GM21529 (cell line): ENCODE data around the gene ADRM1.

Experiments used
- ATAC-seq: cut with Tn5 transposase; IDR thresholded peaks from one replicate; pipeline ENCODE4 v1.9.1; 2021; ENCODE audit not compliant: unreplicated experiment

The ADRM1 gene

GRCh38 chr20:62352402-62353288 is 49.8 kb downstream of the ADRM1 start:
- ATAC-seq: no peak

GRCh38 chr20:62353289-62354030 is 50.7 kb downstream of the ADRM1 start:
- no peak for ATAC-seq

- ATAC-seq: no peak
Observed at GRCh38 chr20:62354031-62354808, 51.4 kb downstream of the ADRM1 start.

GRCh38 chr20:62354811-62355341 is 52.1 kb downstream of the ADRM1 start:
- no peak for ATAC-seq

GRCh38 chr20:62355516-62355877 is 52.7 kb downstream of the ADRM1 start:
- ATAC-seq: no peak

GRCh38 chr20:62355878-62356588 is 53.2 kb downstream of the ADRM1 start:
- ATAC-seq: no peak

- ATAC-seq: no peak
Observed at GRCh38 chr20:62356589-62357186, 53.9 kb downstream of the ADRM1 start.

- ATAC-seq: no peak
Observed at GRCh38 chr20:62357187-62357667, 54.4 kb downstream of the ADRM1 start.

- no peak for ATAC-seq
Observed at GRCh38 chr20:62357681-62358080, 54.9 kb downstream of the ADRM1 start.
